Central memory CD4-positive, alpha-beta T cell (primary cell): ENCODE data around the gene ANKDD1A.
A peak's percentile ranks its signal among the peaks of the same experiment; 100 is the strongest.

Experiments
- DNase-seq: peaks from one replicate; pipeline ENCODE4 v3.0.0; 2022

Gene ANKDD1A

DNA sequence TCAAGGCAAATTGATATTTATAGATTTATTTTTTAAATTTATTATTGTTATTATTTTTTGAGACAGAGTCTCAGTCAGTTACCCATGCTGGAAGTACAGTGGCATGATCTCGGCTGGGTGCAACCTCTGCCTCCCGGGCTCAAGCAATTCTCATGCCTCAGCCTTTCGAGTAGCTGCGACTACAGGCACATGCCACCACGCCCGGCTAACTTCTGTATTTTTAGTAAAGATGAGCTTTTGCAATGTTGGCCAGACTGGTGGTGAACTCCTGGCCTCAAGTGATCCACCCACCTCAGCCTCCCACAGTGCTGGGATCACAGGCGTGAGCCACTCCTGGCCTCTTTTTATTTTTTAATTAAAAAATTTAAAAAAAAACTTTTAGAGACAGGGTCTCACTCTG lies 59.0 kb downstream of the ANKDD1A start:
- no peak for DNase-seq

DNA sequence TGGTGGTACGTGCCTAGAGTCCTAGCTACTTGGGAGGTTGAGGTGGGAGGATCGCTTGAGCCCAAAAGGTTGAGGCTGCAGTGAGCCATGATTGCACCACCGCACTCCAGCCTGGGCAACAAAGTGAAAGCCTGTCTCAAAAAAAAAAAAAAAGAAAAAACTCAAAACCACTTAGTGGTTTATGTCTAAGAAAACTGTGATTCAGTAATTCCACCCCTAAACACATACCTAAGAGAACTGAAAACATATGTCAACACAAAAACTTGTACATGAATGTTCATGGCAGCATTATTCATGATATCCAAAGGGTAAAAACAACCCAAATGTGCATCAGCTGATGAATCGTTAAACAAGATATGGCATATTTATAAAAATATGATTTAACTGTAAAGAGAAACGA lies 63.7 kb downstream of the ANKDD1A start:
- DNase-seq = no peak

DNA sequence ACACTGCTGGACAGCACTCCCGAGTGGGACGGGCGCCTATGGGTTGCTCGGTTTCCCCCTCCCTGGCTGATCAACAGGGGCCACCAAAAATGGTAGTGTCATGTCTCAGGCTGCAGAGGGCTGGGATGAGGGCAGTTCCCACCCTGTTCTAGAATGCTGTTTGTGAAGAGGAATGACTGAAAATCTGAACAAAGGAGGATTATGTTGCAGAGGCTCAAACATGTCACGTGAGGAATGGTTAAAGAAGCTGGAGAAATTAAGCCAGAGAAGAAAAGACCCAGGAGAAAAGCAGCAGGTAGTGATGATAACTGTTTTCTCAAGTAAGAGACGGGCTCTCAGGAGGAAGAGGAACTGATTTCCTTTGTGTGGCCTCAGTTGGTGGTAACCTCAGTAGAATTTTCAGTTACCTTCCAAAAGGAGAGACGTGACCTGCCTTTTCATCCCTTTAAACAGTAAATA lies 67.6 kb downstream of the ANKDD1A start:
- DNase-seq = no peak

- no peak for DNase-seq
Measured at GRCh38 chr15:64981812-64982431, 70.2 kb downstream of the ANKDD1A start.

GRCh38 chr15:64982472-64982871 lies 70.8 kb downstream of the ANKDD1A start:
- DNase-seq = no peak

DNA sequence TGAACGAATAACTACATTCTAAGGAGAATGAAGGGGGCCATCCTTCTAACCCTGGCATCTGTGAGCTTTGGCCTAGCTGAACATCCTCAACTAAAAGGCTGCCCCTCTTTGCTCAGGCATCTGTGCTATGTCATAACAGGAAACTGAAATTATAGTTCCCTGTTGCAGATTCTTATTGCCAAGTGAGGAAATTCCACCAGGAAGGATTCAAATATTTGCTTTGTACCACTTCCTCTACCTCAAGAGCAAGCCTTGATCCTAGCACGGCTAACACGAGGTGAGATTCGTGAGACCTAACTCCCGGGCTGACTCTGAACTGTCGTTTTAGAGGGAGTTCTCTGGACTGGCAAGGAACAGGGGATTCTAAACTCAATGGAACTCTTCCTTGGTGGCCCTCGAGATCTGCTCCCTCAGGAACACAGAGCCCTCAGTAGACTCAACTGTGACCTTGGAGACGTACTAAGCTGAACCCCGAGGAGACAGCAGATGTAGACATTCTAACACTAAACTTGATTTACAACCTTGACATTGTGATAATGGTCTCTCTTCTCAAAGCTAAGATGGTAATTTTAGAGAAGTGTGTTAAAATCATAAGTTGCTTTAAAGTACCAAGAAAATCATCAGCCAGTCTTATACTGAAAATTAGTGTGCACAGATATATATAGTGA lies 73.8 kb downstream of the ANKDD1A start:
- no peak for DNase-seq

DNA sequence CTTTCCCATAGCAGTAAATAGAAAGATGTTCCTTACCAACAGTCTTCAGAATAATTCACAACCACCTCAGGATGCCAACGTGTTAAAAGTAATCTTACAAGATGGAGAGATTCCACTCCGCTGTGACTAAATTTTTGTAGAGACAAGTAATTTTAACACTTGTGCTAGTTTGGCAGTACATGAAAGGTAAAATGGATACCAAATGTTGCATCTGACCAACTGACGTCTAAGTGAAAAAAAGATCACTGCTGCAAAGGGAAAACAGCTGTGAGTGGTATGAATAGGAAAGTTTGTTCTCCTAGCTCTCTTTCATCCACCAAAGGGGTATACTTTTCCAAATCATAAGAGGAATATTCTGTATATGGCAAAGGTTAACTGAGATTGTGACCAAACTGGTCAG lies 75.4 kb downstream of the ANKDD1A start:
- no peak for DNase-seq

DNA sequence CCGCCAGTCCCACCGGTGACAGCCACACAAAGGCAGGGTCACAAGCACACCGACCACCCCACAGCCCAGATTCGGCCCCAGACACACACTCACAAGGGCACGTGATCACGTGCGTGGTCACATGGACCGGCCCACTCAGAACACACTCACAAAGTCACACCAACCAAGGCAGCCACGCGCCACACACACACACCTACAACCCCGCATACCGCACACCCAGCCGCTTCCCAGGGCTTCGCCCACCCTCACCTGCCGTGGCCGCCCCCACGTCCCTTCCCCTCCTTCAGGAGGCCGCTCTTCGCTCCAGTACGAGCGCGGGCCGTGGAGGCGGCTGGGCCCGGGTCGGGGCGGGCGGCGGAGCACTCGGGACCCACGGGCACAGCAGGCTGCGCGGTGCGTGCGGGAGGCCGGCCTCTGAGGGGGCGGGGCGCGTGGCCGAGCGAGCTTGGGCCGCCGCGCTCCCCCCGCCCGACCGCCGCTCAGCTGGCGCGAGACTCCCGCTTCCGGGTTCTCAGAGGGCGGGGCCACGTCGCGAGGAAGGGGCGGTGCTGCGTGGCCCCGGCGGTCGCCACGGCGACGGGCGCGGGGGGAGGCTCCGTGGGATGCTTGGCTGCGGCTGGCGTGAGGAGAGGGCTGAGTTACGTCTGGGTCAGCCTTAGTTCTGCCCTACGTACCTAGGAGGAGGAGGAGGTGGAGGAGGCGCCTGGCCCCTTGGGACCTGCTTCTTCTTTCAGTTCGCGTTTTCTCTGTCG lies 77.9 kb downstream of the ANKDD1A start, which contains the start of gene SPG21:
SPG21 (minus strand) TSS at position 499 of the 752 bp plus-strand sequence. CDS start 6,345 bp downstream, outside the sequence.
- peak; percentile 86 for DNase-seq

- no peak for DNase-seq
Measured at GRCh38 chr15:64990168-64990470, 78.4 kb downstream of the ANKDD1A start.

GRCh38 chr15:64991536-64992135 lies 79.9 kb downstream of the ANKDD1A start:
- no peak for DNase-seq

DNA sequence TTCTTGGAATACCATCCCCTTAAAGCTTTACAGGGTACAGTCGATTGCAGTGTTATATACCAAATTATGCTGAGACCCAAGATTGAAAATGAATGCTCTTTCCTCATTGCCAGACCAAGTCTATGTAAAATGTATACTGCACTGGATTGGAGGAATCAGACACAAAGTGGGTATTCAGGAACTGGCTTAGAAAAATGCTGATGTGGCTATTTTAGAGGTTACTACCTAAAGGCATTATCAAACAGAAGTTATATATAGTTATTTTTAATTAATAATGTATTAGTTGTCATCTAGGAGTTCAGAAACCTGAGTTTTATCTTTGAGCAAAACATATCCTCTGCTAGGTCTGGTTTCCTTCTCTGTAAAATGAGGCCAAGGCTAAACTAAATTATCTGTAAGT lies 81.6 kb downstream of the ANKDD1A start:
- DNase-seq = no peak

DNA sequence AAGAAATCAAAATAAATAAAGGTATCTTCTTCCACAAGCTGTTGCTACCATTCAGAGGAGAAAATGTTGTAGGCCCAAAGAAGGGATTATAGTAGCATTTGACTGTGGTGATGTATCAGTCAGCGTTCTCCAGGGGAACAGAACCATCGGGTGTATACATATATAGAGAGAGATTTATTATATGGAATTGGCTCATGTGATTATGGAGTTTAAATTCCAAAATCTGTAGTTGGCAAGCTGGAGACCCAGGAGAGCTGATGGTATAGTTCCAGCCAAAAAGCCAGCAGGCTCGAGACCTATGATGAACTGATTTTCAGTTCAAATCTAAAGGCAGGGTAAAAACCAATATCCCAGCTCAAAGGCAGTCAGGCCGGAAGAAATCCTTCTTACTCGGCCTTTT lies 85.4 kb downstream of the ANKDD1A start:
- no peak for DNase-seq

GRCh38 chr15:64997745-64998375 lies 86.2 kb downstream of the ANKDD1A start:
- no peak for DNase-seq

- DNase-seq = no peak
Measured at GRCh38 chr15:65004993-65005392, 93.3 kb downstream of the ANKDD1A start.

- DNase-seq = no peak
Measured at GRCh38 chr15:65006876-65007275, 95.2 kb downstream of the ANKDD1A start.
